SKM-1 treated with dmso at 0.1 percent for 144 hours (cell line): ENCODE results near the gene XCL2.
A peak's percentile ranks its signal among the peaks of the same experiment; 100 is the strongest.
"Not testable (repeated sequence)": the region's sequence is repeated elsewhere in the genome, so short reads cannot be mapped to it uniquely, and the experiment has no call there.

Experiments used
- DNase-seq: peaks from one replicate; lab custom pipeline; 2025; ENCODE audit not compliant: unreplicated experiment; lab: John Stamatoyannopoulos, UW

XCL2 gene

GRCh38 chr1:168543840-168544498 is at the start of gene XCL2:
XCL2 (minus strand) TSS chr1:168543997; CDS start chr1:168543964, 33 bp downstream.
- not testable (repeated sequence) for DNase-seq

GRCh38 chr1:168591641-168592250 is 47.9 kb upstream of the XCL2 start:
- no peak for DNase-seq

DNA sequence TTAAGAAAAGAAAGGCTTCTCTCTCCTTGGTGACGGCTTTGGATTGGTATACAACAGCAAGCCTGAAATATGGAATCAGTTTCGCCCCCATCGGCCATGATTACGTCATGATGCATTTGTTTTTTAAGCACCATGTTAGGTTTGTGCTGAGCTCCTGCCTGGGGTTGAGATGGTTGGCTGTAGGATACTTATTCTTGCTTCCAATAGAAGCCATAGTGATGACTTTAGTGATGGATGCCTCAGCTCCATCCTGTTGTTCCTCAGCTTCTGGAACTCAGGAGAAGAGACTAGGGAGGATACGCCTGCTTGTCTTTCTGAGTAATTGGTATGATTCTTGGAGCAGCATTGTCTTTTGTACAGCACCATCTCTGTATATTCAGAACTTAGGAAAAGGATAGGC is 47.3 kb upstream of the XCL2 start:
- DNase-seq = no peak

DNA sequence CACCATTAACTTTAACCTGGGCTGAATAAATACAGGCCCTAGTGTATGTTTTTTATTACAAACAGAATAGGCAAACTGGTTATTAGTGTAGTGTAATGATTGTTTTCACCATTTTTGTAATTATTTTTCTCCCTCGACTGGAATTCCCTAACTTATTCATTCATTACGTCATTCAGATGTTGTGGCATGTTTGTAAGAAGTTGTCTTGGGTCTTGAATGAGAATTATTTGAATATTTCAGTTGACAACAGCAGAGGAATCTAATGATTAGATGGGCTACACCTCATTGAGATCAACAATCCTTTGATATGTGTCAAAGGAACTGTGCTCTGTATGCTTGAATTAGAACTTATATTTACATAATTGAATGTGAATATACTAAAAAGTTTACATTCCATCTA is 45.4 kb upstream of the XCL2 start:
- no peak for DNase-seq

DNA sequence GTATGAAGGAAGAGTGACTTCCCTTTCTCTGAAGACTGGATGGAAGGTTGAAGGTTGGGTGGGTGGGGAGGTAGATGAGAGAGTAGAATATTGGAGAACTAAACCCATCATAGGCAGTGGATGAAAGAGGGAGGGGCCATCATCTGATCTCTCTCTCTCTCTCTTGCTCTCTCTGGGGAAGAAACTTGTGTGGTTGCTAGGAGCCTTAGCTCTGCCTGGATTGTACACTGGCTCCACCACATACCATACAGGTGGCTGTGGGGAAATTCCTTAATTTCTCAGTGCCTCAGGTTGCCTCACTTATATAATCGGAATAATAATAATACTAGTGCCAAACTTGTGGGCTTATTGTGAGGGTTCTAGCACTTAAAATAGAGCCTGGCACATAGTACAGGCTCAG is 42.1 kb upstream of the XCL2 start:
- DNase-seq = no peak

- DNase-seq = no peak
These were observed 41.4 kb upstream of the XCL2 start for GRCh38 chr1:168585191-168585590.

GRCh38 chr1:168583571-168583970 is 39.8 kb upstream of the XCL2 start:
- DNase-seq = no peak

GRCh38 chr1:168582688-168583336 is 39.0 kb upstream of the XCL2 start:
- no peak for DNase-seq

- DNase-seq = no peak
These were observed 38.2 kb upstream of the XCL2 start for GRCh38 chr1:168581817-168582572.

- DNase-seq = not testable (repeated sequence)
These were observed 37.2 kb upstream of the XCL2 start for GRCh38 chr1:168580991-168581390.

DNA sequence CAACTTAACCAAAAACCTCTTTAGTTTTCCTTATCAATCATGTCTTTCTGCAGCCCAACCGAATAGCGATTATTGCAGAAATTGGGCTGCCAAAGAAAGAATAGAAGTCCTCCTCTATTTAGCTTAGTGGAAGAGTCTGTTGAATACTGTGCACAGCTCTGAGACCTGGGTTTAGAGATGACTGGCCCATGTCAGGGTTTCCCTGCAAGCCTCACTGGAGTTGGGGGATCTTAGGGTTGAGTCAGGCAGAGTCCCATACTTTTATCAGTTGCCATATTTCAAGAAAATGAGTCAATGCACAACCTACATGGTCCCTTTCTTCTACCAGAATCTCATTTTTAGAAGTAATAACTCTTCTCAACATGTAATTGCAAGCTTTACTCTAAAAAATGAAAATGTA is 36.5 kb upstream of the XCL2 start:
- not testable (repeated sequence) for DNase-seq

DNA sequence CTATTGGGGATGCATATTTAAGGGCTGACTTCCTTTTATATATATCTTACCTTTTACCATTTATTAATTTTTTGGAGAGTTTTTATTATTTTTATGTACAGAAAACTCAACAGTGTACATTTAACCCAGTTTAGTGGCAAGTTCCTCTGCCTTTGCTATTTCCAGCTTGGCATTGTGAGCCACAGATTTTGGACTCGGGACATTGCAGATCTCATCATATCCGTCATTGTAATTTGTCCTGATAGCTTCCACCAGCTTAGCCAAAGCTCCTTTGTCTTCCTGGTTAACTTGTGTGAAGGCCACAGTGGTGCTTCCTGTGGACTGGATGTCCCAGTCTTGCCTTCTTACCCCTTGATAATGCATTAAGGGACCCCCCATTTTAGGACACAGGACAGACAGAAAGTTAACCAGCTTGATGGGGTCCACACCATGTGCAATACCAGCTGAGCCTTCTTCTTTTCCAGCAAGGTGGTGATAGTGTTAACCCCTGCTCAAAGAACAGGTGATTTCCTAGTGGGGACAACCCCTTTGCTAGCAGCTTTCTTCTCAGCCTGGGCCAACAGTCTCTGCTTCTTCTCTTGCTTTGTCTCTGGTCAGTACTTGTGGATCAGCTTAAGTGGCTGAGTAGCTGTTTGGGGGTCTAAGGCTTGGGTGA is 34.9 kb upstream of the XCL2 start:
- not testable (repeated sequence) for DNase-seq

- DNase-seq = not testable (repeated sequence)
These were observed 32.5 kb upstream of the XCL2 start, which contains the start of gene XCL1 for GRCh38 chr1:168576245-168576688. XCL1 (plus strand) TSS chr1:168576605; CDS start chr1:168576638, 33 bp downstream.

- DNase-seq = peak; percentile 6
These were observed 30.4 kb upstream of the XCL2 start for GRCh38 chr1:168574234-168574633.

GRCh38 chr1:168572633-168573032 is 28.8 kb upstream of the XCL2 start:
- no peak for DNase-seq

GRCh38 chr1:168570652-168571051 is 26.9 kb upstream of the XCL2 start:
- no peak for DNase-seq

DNA sequence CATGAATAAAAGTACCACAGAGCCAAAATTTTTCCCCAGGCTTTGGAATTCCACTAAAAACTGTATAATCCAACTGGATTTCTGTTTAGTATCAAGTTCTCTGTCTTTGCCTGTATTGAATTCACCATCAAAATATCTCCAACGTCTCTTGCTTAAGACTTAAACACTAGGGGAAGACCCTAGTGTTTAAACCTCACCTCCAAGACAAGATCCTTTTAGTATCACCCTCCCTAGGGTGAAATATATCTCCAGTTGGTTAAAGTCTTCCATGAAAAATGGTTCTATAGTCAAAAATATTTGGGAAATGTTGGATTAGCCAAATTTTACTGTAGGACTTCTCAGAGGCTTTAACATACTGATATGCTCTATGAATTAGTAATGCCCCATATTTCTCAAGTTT is 24.5 kb upstream of the XCL2 start:
- DNase-seq = no peak

DNA sequence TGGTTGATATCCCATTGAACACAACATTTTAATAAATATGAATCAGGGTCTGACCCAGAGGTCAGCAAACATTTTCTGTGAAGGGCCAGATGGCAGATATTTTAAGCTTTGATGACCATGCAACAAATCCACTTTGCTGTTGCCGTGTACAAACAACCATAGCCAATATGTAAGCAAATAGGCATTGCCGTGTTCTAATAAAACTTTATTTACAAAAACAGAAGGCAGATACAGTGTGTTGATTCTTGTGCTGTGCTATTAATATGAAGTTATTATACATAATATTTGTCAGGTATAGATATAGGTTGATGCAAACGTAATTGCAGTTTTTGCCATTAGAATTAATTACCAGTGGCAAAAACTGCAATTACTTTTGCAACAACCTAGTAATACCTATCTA is 23.8 kb upstream of the XCL2 start:
- no peak for DNase-seq

GRCh38 chr1:168567007-168567406 is 23.2 kb upstream of the XCL2 start:
- no peak for DNase-seq

- DNase-seq = no peak
These were observed 22.0 kb upstream of the XCL2 start for GRCh38 chr1:168565825-168566224.

DNA sequence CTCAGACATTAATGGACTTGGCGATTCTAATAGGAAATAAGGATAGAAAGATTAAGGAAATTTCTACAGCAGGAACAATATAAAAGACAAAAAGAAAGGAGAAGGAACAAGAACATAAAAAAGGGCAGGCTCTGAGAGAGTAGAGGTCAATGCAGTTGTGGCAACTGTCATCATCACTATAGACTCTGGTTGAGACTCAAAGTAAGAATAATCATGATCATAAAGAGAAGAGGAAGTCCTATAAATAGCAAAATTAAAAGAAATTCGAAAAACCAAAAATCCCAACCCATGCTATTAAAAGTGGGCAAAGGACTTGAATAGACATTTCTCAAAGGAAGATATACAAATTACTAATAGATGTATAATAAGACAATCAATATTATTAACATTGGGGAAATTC is 18.2 kb upstream of the XCL2 start:
- no peak for DNase-seq
